HG03280 (cell line): ENCODE data around the gene FGFBP2.

Experiments
- ATAC-seq: cut with Tn5 transposase; IDR thresholded peaks from one replicate; pipeline ENCODE4 v1.9.1; 2021; ENCODE audit warnings: mild to moderate bottlenecking, moderate library complexity; ENCODE audit not compliant: unreplicated experiment

The FGFBP2 gene, protein sequence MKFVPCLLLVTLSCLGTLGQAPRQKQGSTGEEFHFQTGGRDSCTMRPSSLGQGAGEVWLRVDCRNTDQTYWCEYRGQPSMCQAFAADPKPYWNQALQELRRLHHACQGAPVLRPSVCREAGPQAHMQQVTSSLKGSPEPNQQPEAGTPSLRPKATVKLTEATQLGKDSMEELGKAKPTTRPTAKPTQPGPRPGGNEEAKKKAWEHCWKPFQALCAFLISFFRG

GRCh38 chr4:15963001-15963451 lies at the start of gene FGFBP2:
Gene FGFBP2, minus strand, starts transcription at chr4:15963175. Its CDS starts 46 bp downstream, at chr4:15963129.
- ATAC-seq = peak; percentile 57

DNA sequence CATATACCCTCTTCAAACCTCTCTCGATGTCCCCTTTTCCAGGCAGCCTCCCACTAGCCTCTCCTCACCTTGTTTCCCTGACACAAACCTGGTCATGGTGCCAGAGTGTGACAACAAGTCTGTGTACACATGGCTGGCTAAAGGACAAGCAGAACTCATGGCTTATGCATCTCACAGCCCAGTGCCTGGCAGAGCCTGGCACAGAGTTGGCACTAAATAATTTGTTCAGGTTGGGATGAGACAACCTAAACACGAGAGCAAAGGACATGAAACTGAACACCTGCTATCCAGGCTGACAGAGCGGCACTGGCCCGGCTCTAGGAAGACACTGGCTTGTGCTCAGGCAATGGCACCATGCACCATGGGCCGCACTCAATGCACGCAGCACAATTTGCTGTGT lies 48.2 kb upstream of the FGFBP2 start:
- no peak for ATAC-seq

GRCh38 chr4:16009153-16009552 lies 46.2 kb upstream of the FGFBP2 start:
- no peak for ATAC-seq

DNA sequence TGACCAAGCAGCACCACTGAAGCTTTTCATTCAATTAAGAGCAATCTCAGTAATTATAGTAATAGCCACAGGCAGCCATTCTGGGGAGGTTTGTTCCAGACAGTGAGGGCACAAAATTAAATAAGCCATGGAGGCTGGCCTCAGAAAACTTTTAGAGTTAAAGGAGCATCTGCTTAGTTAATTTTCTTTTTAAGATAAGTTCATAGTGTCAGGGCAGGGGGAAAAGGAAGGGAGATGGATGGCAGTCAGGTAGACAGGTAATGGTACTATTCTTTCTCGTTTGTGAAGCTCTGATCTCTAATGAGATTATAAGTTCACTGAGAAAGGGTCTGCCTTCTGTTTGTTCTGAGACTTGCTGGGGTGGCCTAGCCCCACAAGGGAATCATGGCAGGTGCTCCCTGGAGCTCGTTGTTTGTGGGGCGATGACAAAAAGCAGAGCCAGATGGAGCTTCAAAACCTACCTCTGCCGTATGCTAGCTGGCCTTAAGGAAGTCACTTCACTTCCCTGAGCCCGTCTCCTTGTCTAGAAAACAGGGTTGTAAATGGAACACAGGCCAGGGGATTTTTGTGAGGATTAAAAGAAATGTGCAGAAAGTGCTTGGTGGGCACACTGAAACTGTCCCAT lies 44.6 kb upstream of the FGFBP2 start:
- ATAC-seq = no peak

GRCh38 chr4:16006771-16007446 lies 43.9 kb upstream of the FGFBP2 start:
- ATAC-seq = no peak

DNA sequence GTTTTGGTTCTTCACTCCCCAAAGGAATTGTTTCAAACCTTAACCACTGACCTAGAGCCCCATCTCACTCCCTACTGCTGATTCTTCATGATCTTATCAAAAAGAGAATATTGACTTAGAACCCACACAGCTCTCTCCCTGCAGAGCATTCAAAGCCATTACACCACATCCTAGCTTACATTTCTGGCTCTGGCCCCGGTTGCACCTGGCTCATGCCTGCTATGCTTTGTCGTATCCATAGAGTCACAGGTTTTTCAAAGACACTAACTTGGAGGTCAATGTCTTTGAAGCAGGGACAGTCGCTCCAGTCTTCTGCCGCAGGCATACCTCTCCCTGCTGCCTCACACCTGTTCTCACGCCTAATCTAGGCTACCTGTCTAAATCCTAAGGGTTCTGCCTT lies 42.7 kb upstream of the FGFBP2 start:
- no peak for ATAC-seq

DNA sequence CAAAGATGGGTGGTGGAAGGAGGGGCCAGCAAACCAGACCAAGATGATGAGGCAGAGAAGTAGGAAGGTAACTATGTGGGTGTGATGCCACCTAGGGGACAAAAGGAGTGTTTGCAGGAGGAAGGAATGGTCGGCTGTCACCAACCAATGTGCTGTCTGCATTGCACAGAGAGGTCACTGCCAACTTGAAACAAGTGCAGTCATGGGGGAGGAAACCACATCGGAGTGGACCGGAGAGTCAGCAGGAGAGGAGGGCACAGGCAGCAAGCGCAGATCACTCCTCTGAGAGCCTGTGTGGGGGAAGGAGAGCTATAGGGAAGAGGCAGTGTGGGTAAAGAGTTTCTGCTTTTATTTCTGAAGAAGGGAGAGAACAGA lies 38.5 kb upstream of the FGFBP2 start:
- ATAC-seq = peak; percentile 89

- peak; percentile 13 for ATAC-seq
Measured at GRCh38 chr4:16000708-16001483, 37.9 kb upstream of the FGFBP2 start.

- peak; percentile 56 for ATAC-seq
Measured at GRCh38 chr4:15996773-15997172, 33.8 kb upstream of the FGFBP2 start.

DNA sequence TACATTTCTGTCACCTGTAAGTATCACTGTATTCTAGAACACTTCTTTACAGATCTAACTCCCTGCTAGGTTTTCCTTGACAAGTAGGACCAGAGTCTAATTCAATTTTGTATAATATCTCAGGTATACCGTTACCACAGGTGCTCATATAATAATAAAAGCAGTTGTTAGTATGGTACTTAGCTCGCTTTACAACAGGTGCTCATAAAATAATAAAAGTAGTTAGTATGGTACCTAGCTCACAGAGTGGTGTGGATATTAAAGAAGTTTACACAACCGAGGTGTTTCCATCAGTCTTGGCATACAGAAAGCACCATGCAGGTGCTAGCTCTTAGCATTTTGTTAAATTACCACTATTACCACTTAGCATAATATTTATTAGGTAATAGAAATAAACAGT lies 32.9 kb upstream of the FGFBP2 start:
- ATAC-seq = no peak

DNA sequence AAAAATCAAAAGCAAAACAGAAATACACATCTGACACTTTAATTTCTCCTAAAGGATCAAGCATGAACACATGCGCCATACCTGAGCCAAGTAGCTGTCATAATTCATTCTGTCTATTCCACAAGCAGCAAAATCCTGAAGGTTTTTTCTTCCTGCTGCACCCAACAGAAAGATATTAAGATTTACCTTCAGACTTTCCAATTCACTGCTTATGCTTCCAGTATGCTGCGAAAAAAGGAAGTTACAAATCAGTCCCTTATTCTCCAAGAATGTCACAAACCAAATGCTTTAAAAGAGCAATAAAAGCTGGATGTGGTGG lies 29.2 kb upstream of the FGFBP2 start:
- no peak for ATAC-seq

- no peak for ATAC-seq
Measured at GRCh38 chr4:15990570-15991285, 27.8 kb upstream of the FGFBP2 start.

DNA sequence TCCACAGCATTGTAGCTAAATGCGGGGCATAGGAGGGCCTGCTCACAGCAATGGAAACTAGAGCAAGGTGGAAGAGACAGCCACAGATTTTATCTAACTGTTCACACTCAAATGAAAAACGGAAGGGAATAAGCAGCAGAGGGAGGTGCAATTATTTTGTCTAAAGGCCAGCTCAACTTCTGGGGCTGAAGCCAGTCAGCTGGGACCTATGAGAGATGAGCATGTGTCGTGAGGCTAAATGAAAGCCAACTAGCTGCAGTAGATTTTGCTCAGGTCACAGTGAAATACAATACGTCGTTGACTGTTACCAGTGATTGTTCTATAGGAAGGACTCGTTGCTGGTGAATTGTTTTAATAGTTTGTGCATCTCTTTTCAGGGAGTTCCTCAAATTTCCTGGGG lies 26.4 kb upstream of the FGFBP2 start:
- no peak for ATAC-seq

DNA sequence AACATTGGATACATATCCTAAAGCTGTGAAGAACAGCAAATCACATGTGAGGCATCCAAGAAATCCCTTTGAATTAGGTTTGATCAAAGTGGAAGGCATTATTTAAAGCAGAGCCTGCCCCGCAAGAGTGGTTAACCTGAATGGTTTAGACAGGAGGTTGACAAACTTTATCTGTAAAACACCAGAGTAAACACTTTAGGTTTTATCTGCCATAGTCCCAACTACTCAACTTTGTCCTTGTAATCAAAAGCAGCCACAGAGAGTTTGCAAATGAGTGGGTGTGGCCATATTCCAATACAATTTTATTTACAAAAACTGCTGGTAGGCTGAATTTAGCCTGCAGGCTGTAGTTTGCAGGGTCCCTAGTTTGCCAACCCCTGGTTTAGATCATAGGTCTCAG lies 25.2 kb upstream of the FGFBP2 start:
- no peak for ATAC-seq

GRCh38 chr4:15986907-15987306 lies 23.9 kb upstream of the FGFBP2 start:
- ATAC-seq = no peak

DNA sequence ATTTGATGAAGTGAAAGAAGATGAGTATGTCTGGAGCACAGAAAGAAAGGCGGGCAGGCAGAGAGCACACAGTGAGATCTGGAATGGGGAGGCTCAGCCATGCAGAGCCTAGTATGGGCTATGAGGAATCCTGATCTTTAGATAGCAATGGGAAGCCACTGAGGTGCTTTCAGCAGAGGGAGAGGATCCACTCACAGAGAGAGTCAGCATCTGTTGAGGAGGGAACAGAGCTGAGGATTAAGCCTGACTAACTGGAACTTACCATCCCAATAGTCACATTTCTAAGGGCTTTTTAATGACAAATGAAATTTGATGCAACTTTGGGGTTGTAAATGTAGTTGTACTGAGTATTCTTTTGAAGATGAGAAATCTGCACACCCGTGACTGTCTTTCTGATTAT lies 20.6 kb upstream of the FGFBP2 start:
- no peak for ATAC-seq

DNA sequence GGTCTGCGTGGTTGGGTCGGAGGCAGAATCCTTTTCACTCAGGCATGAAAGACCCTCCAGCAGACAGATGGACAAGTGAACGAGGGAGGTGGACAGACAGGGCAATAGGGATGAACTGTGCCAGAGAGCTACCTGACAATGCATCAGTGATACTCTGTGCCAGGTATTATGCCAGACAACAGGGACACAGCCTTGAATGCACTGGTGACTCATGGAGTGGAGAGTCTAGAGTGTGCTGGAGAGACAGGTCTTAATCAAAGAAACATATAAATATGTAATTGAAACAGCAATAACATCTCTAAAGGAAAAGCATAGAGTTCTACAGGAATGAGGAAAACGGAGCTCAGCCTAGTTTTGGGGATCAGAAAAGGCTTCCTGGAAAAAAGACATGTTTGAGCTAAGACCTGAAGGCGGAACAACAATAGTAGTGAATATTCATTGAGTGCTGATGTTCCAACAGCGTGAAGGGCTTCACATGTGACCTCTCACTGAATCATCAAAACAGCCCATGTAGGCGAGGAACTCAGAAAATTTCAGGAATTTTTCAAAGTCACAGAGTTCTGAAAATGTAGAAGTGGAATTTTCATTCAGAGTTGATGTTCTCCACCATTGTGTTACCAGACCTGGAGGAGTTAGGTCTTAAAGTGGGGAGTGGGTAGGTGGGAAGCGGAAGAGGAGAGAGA lies 20.0 kb upstream of the FGFBP2 start:
- no peak for ATAC-seq

- no peak for ATAC-seq
Measured at GRCh38 chr4:15976456-15977447, 13.8 kb upstream of the FGFBP2 start.

GRCh38 chr4:15971068-15971801 lies 8.3 kb upstream of the FGFBP2 start:
- ATAC-seq = no peak
